Liver (tissue), 9 donors: ENCODE data around the gene LIMCH1. TPM values are rescaled to one million over a fixed set of nuclear protein-coding genes. Genes with fewer than 3 reads are reported as not detected.

Experiments
- DNase-seq: peaks from one replicate; pipeline ENCODE4 v3.0.0-alpha.2; 2017; ENCODE audit warnings: low spot score
- H3K27ac ChIP-seq, 2 donors: one replicate each; pipeline ENCODE4 v1.7.0; 2013; ENCODE audit warnings: inconsistent platforms in 2 of 2, low read length in 2 of 2, control low read depth in 1 of 2, low read depth in 1 of 2, mild to moderate bottlenecking in 1 of 2
- H3K27me3 ChIP-seq, 4 donors: one replicate each; pipeline versions ENCODE4 v1.6.1 to v1.7.0; 2013; ENCODE audit warnings: low read length in 3 of 4, inconsistent platforms in 1 of 4, mild to moderate bottlenecking in 1 of 4, moderate library complexity in 1 of 4; ENCODE audit not compliant: control insufficient read depth in 4 of 4, insufficient read depth in 4 of 4
- H3K36me3 ChIP-seq, 4 donors: one replicate each; pipeline versions ENCODE4 v1.6.1 to v1.7.0; 2013; ENCODE audit warnings: low read length in 3 of 4, mild to moderate bottlenecking in 3 of 4, low read depth in 1 of 4, moderate library complexity in 1 of 4; ENCODE audit not compliant: control insufficient read depth in 4 of 4, insufficient read depth in 3 of 4
- H3K4me1 ChIP-seq, 4 donors: one replicate each; pipeline versions ENCODE4 v1.6.1 to v1.7.0; 2013; ENCODE audit warnings: low read length in 3 of 4, mild to moderate bottlenecking in 3 of 4, moderate library complexity in 1 of 4; ENCODE audit not compliant: control insufficient read depth in 4 of 4, insufficient read depth in 4 of 4
- H3K4me3 ChIP-seq, 3 donors: one replicate each; pipeline versions ENCODE4 v1.6.1 to v1.7.0; 2013; ENCODE audit warnings: low read length in 3 of 3, control low read depth in 1 of 3, low read depth in 1 of 3, mild to moderate bottlenecking in 1 of 3
- H3K9ac ChIP-seq, 2 donors: one replicate each; pipeline ENCODE4 v1.7.0; 2013; ENCODE audit warnings: low read length in 2 of 2, mild to moderate bottlenecking in 2 of 2, moderate library complexity in 2 of 2, control low read depth in 1 of 2, low read depth in 1 of 2
- H3K9me3 ChIP-seq, 4 donors: one replicate each; pipeline versions ENCODE4 v1.6.1 to v1.7.0; 2013; ENCODE audit warnings: low read length in 3 of 4; ENCODE audit not compliant: control insufficient read depth in 4 of 4
- EGR1 ChIP-seq, 2 donors: IDR thresholded peaks; 2 replicates each; pipeline ENCODE4 v1.6.1; 2016 to 2018; ENCODE audit warnings: antibody characterized with exemption in 2 of 2, low read depth in 2 of 2
- FOXA1 ChIP-seq: IDR thresholded peaks from 2 replicates; pipeline ENCODE4 v1.6.1; 2016; ENCODE audit warnings: antibody characterized with exemption
- FOXA2 ChIP-seq: IDR thresholded peaks from 2 replicates; pipeline ENCODE4 v1.6.1; 2016; ENCODE audit warnings: antibody characterized with exemption
- GABPA ChIP-seq, 2 donors: IDR thresholded peaks in 1 of 2; conservative IDR thresholded peaks in 1 of 2; 2 replicates each; pipeline ENCODE4 v1.6.1; 2016; ENCODE audit warnings: antibody characterized with exemption in 2 of 2, mild to moderate bottlenecking in 1 of 2, moderate library complexity in 1 of 2
- HNF4A ChIP-seq, 2 donors: conservative IDR thresholded peaks; 2 replicates each; pipeline ENCODE4 v1.6.1; 2016; ENCODE audit warnings: antibody characterized with exemption in 2 of 2, mild to moderate bottlenecking in 2 of 2
- HNF4G ChIP-seq: IDR thresholded peaks from 2 replicates; pipeline ENCODE4 v1.6.1; 2016; ENCODE audit warnings: antibody characterized with exemption
- JUND ChIP-seq, 2 donors: IDR thresholded peaks; 2 replicates each; pipeline ENCODE4 v1.6.1; 2016; ENCODE audit warnings: antibody characterized with exemption in 2 of 2
- NR2F2 ChIP-seq: IDR thresholded peaks from 2 replicates; pipeline ENCODE4 v1.6.1; 2016; ENCODE audit warnings: antibody characterized with exemption
- RAD21 ChIP-seq, 2 donors: IDR thresholded peaks; 2 replicates each; pipeline ENCODE4 v1.6.1; 2016; ENCODE audit warnings: antibody characterized with exemption in 2 of 2, mild to moderate bottlenecking in 2 of 2
- RXRA ChIP-seq, 2 donors: IDR thresholded peaks; 2 replicates each; pipeline ENCODE4 v1.6.1; 2017 to 2018; ENCODE audit warnings: antibody characterized with exemption in 2 of 2, mild to moderate bottlenecking in 1 of 2
- SP1 ChIP-seq: IDR thresholded peaks from 2 replicates; pipeline ENCODE4 v1.6.1; 2018; ENCODE audit warnings: antibody characterized with exemption, mild to moderate bottlenecking
- TAF1 ChIP-seq: conservative IDR thresholded peaks from 2 replicates; pipeline ENCODE4 v1.6.1; 2016; ENCODE audit warnings: antibody characterized with exemption, mild to moderate bottlenecking
- YY1 ChIP-seq: IDR thresholded peaks from 2 replicates; pipeline ENCODE4 v1.6.1; 2016; ENCODE audit warnings: antibody characterized with exemption, mild to moderate bottlenecking
- WGBS: extraction: QIAGEN DNeasy Blood & Tissue Kit; methylation state at CpG from one replicate; pipeline ENCODE4 v1.1.7; 2013; 5-methylcytosine and 5-hydroxymethylcytosine counted together
- polyA plus RNA-seq, 2 donors: library from polyadenylated mRNA; stranded (reverse) in 1 of 2; unstranded in 1 of 2; fragments of 200-250 nt in 1 of 2; fragments of >200 nt in 1 of 2; fragmentation: Nextera tagmentation in 1 of 2; extraction: Ambion mirVana in 1 of 2; gene quantifications; one replicate each; pipeline versions ENCODE4 v1.2.1 to v1.2.3, GENCODE V29; 2013 to 2015
- total RNA-seq, 2 donors: library from RNA; depleted of rRNA; stranded (reverse); fragments of >200 nt; gene quantifications; one replicate each; pipeline ENCODE4 v1.2.3, GENCODE V29; 2014
- TF ChIP-seq, protein P1 (sequence below): IDR thresholded peaks from 2 replicates; pipeline ENCODE4 v1.6.1; 2016; ENCODE audit warnings: antibody characterized with exemption
- TF ChIP-seq, protein P2 (sequence below): fragments of 150-350 bp; IDR thresholded peaks from 2 replicates; pipeline ENCODE4 v1.5.1; 2017; ENCODE audit warnings: improper control_type of control experiment, low read depth, low read length; ENCODE audit not compliant: missing input control
- TF ChIP-seq, protein P3 (sequence below): IDR thresholded peaks from 2 replicates; pipeline ENCODE4 v1.6.1; 2016; ENCODE audit warnings: antibody characterized with exemption, mild to moderate bottlenecking
- TF ChIP-seq, protein P4 (sequence below): IDR thresholded peaks from 2 replicates; pipeline ENCODE4 v1.6.1; 2016; ENCODE audit warnings: antibody characterized with exemption
- TF ChIP-seq, protein P5 (sequence below): IDR thresholded peaks from 2 replicates; pipeline ENCODE4 v1.6.1; 2016; ENCODE audit warnings: antibody characterized with exemption
- donor health status: healthy.
- donor health status: healthy.
- donor health status: healthy.
- donor health status: healthy.
- donor health status: healthy.

Gene LIMCH1
- total and polyA plus RNA-seq, 4 donors: 2.0 to 30.6 (median 8.1) TPM

DNA sequence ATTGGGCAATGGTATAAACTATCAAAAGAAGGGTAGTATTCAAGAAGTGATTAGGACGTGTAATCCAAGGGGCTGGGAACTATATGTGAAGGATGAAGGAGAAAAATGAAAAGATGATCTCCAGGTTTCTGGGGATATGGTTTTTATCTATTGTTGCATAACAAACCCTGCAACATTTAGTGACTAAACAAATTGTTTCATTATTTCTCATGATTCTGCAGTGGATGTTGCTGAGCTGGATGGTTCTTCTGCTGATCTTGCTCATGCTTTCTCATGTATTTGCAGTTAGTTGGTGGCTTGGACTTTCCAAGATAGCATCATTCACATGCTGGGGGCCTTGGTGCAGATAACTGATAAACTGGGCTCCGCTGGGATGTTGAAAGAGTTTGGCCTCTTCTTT lies 181.5 kb downstream of the LIMCH1 start (continued):
- TF ChIP-seq, protein P1, sequence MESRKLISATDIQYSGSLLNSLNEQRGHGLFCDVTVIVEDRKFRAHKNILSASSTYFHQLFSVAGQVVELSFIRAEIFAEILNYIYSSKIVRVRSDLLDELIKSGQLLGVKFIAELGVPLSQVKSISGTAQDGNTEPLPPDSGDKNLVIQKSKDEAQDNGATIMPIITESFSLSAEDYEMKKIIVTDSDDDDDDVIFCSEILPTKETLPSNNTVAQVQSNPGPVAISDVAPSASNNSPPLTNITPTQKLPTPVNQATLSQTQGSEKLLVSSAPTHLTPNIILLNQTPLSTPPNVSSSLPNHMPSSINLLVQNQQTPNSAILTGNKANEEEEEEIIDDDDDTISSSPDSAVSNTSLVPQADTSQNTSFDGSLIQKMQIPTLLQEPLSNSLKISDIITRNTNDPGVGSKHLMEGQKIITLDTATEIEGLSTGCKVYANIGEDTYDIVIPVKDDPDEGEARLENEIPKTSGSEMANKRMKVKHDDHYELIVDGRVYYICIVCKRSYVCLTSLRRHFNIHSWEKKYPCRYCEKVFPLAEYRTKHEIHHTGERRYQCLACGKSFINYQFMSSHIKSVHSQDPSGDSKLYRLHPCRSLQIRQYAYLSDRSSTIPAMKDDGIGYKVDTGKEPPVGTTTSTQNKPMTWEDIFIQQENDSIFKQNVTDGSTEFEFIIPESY: no peak
- TF ChIP-seq HNF4A (conservative IDR thresholded peaks at IDR 0.05): no peak

DNA sequence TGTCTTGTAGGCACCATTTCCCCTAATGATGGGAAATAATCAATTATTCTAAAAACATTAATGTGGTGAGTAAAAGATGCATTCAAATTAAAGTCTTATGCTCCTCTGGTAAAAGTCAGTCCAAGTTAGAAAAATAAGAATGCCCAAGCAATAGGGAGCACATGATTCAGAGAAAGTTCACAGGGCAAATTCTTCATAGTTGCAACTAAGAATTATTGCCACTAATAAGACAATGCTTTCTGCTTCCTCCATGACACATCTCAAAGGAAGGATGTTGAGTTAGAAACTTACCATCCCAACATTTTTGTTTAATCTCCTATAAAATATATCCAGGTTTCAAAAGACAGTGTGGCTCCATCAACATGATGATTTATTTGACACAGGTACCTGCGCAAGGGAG lies 184.2 kb downstream of the LIMCH1 start:
- Histone ChIP-seq H3K9me3 (peaks cover 0 to 8% (median 4%) of the 10 kb centered on the region in 4 donors), H3K27ac (no peak overlapping the region), H3K27me3 (peaks cover 0 to 6% (median 0%) of the 10 kb centered on the region in 4 donors), H3K4me1 (no peaks in the 10 kb centered on the region), H3K36me3 (no peaks in the 10 kb centered on the region), H3K9ac (no peak overlapping the region), H3K4me3 (no peak overlapping the region)
- DNase-seq: no peak
- TF ChIP-seq EGR1 (IDR thresholded peaks at IDR 0.05; ENCODE audit: low read depth in 2 of 2): no peak
- TF ChIP-seq, protein P1: no peak
- TF ChIP-seq, protein P2, sequence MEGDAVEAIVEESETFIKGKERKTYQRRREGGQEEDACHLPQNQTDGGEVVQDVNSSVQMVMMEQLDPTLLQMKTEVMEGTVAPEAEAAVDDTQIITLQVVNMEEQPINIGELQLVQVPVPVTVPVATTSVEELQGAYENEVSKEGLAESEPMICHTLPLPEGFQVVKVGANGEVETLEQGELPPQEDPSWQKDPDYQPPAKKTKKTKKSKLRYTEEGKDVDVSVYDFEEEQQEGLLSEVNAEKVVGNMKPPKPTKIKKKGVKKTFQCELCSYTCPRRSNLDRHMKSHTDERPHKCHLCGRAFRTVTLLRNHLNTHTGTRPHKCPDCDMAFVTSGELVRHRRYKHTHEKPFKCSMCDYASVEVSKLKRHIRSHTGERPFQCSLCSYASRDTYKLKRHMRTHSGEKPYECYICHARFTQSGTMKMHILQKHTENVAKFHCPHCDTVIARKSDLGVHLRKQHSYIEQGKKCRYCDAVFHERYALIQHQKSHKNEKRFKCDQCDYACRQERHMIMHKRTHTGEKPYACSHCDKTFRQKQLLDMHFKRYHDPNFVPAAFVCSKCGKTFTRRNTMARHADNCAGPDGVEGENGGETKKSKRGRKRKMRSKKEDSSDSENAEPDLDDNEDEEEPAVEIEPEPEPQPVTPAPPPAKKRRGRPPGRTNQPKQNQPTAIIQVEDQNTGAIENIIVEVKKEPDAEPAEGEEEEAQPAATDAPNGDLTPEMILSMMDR: no peak
- TF ChIP-seq FOXA2: no peak
- no peak for TF ChIP-seq FOXA1
- no peak for TF ChIP-seq GABPA (IDR thresholded peaks at IDR 0.05 in 1 of 2, conservative IDR thresholded peaks at IDR 0.05 in 1 of 2)
- no peak for TF ChIP-seq SP1
- TF ChIP-seq NR2F2: no peak
- no peak for TF ChIP-seq YY1
- TF ChIP-seq RAD21 (IDR thresholded peaks at IDR 0.05): no peak
- no peak for TF ChIP-seq HNF4G
- TF ChIP-seq, protein P3, sequence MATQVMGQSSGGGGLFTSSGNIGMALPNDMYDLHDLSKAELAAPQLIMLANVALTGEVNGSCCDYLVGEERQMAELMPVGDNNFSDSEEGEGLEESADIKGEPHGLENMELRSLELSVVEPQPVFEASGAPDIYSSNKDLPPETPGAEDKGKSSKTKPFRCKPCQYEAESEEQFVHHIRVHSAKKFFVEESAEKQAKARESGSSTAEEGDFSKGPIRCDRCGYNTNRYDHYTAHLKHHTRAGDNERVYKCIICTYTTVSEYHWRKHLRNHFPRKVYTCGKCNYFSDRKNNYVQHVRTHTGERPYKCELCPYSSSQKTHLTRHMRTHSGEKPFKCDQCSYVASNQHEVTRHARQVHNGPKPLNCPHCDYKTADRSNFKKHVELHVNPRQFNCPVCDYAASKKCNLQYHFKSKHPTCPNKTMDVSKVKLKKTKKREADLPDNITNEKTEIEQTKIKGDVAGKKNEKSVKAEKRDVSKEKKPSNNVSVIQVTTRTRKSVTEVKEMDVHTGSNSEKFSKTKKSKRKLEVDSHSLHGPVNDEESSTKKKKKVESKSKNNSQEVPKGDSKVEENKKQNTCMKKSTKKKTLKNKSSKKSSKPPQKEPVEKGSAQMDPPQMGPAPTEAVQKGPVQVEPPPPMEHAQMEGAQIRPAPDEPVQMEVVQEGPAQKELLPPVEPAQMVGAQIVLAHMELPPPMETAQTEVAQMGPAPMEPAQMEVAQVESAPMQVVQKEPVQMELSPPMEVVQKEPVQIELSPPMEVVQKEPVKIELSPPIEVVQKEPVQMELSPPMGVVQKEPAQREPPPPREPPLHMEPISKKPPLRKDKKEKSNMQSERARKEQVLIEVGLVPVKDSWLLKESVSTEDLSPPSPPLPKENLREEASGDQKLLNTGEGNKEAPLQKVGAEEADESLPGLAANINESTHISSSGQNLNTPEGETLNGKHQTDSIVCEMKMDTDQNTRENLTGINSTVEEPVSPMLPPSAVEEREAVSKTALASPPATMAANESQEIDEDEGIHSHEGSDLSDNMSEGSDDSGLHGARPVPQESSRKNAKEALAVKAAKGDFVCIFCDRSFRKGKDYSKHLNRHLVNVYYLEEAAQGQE: no peak
- no peak for TF ChIP-seq TAF1
- no peak for TF ChIP-seq JUND (IDR thresholded peaks at IDR 0.05)
- TF ChIP-seq, protein P4, sequence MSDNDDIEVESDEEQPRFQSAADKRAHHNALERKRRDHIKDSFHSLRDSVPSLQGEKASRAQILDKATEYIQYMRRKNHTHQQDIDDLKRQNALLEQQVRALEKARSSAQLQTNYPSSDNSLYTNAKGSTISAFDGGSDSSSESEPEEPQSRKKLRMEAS: no peak
- TF ChIP-seq HNF4A (conservative IDR thresholded peaks at IDR 0.05): no peak
- TF ChIP-seq, protein P5, sequence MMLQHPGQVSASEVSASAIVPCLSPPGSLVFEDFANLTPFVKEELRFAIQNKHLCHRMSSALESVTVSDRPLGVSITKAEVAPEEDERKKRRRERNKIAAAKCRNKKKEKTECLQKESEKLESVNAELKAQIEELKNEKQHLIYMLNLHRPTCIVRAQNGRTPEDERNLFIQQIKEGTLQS: no peak
- no peak for TF ChIP-seq RXRA (IDR thresholded peaks at IDR 0.05)
- 92% methylated on average over 1 of the region's 1 CpG for WGBS
